ENCODE data around the gene GRID2.

GRCh38 chr4:92497141-92497540 is 193.4 kb downstream of the GRID2 start:
- TF ChIP-seq EZH2 (optimal IDR thresholded peaks at IDR 0.05; ENCODE audit: low read depth, low read length) = no peak
- TF ChIP-seq CTCF (IDR thresholded peaks at IDR 0.05; ENCODE audit: low read length) = no peak
- no peak for TF ChIP-seq EZH2phosphoT487 (IDR thresholded peaks at IDR 0.05; ENCODE audit: low read length)

Measured in MM.1S (cell line).